Measurements from ENCODE around the gene PML. TPM values are rescaled to one million over a fixed set of nuclear protein-coding genes. Genes with fewer than 3 reads are reported as not detected.
A peak's percentile ranks its signal among the peaks of the same experiment; 100 is the strongest.

Gene PML
- total and polyA plus RNA-seq, 2 of the 4 experiments (the other 2 are of a cell fraction): 8.8 to 22.6 TPM

GRCh38 chr15:73987250-73987649 lies 7.3 kb upstream of the PML start:
- Histone ChIP-seq H3K79me1 (ENCODE audit: low read depth in 1 of 2, low read length in 2 of 2) (peaks cover 0 to 38% of the 10 kb centered on the region in 2 experiments; a peak in 3 of 4 replicates), H3K4me3 (ENCODE audit: insufficient read depth, low read depth, low read length) (no peak overlapping the region), H3K4ac (ENCODE audit: low read depth, low read length) (peak overlapping the region; percentile 17; the same call in 1 of the 2 replicates), H2AK9ac (replicated peaks; ENCODE audit: low read depth, low read length, poor library complexity) (no peak overlapping the region), H3K27me3 (ENCODE audit: control insufficient read depth, insufficient read depth, low read length) (no peaks in the 10 kb centered on the region), H2BK15ac (ENCODE audit: low read depth, low read length) (no peak overlapping the region), H4K8ac (ENCODE audit: low read depth in 2 of 2, low read length in 2 of 2) (no peak overlapping the region), H4K5ac (ENCODE audit: low read depth, low read length) (peak overlapping the region; percentile 5; the same call in 1 of the 2 replicates), H3K56ac (ENCODE audit: extremely low read depth, insufficient read depth, low read length) (no peak overlapping the region), H3K18ac (ENCODE audit: low read depth, low read length) (no peak overlapping the region; the same call in 1 of the 2 replicates), H2AK5ac (ENCODE audit: low read depth, low read length) (peak overlapping the region; percentile 68; the same call in 1 of the 2 replicates), H3K9ac (ENCODE audit: low read depth, low read length) (no peak overlapping the region), H2BK120ac (ENCODE audit: low read depth, low read length) (peak overlapping the region; percentile 33; the same call in 1 of the 2 replicates), H3K36me3 (ENCODE audit: control insufficient read depth, insufficient read depth, low read length) (no peaks in the 10 kb centered on the region), H3K9me3 (ENCODE audit: control insufficient read depth, insufficient read depth, low read length) (no peaks in the 10 kb centered on the region), H3K23ac (ENCODE audit: low read depth, low read length) (0 out of 2 replicates have a peak overlapping the region, but pooled peaks have one; percentile 3), H3K4me2 (ENCODE audit: low read depth, low read length) (no peak overlapping the region), H2BK5ac (ENCODE audit: low read depth, low read length, poor library complexity, severe bottlenecking) (peak overlapping the region; percentile 20), H3K27ac (ENCODE audit: insufficient read depth, low read length) (no peak overlapping the region), H3K14ac (replicated peaks; ENCODE audit: low read depth, low read length) (0 out of 2 replicates have a peak overlapping the region, but pooled peaks have one; percentile 25), H3K9me1 (ENCODE audit: insufficient read depth, low read length) (peaks cover 41% of the 10 kb centered on the region), H4K91ac (ENCODE audit: insufficient read depth, low read depth, low read length) (no peak overlapping the region; the same call in 1 of the 2 replicates), H2AFZ (replicated peaks; ENCODE audit: low read length, poor library complexity) (no peak overlapping the region), H3K4me1 (ENCODE audit: control insufficient read depth, insufficient read depth, low read length) (peaks cover 49% of the 10 kb centered on the region), H4K20me1 (ENCODE audit: insufficient read depth, low read length) (no peaks in the 10 kb centered on the region), H2BK20ac (ENCODE audit: low read depth, low read length) (no peak overlapping the region; the same call in none of the 2 replicates)
- DNase-seq: no peak
- dilution Hi-C loops (cut with HindIII; ENCODE audit: low sequenced_read_pairs, unreplicated experiment) (no loop called here), in situ Hi-C loops (cut with MboI; ENCODE audit: low sequenced_read_pairs) (no loop called here), intact Hi-C loops (cut with micrococcal nuclease) (no loop called here)
- WGBS, 2 experiments (ENCODE audit: extremely low coverage in 2 of 2, insufficient read length in 1 of 2): no CpG with 5 or more reads among the region's 4 CpGs
- BruUV-seq (replicated peaks): no TSS peak
- ATAC-seq (ENCODE audit: low read depth): no peak
- TF ChIP-seq BHLHE40 (IDR thresholded peaks at IDR 0.05; ENCODE audit: low read depth, low read length) (no peak), RFX5 (IDR thresholded peaks at IDR 0.05; ENCODE audit: low read depth, low read length) (no peak), RAD21 (IDR thresholded peaks at IDR 0.05; ENCODE audit: low read length) (no peak), CHD1 (IDR thresholded peaks at IDR 0.05; ENCODE audit: low read depth, low read length) (no peak), USF2 (IDR thresholded peaks at IDR 0.05; ENCODE audit: low read depth, low read length) (no peak), MAZ (IDR thresholded peaks at IDR 0.05; ENCODE audit: borderline replicate concordance, low read depth, low read length) (no peak), CEBPB (IDR thresholded peaks at IDR 0.05; ENCODE audit: low read depth, low read length) (no peak), RCOR1 (IDR thresholded peaks at IDR 0.05; ENCODE audit: insufficient replicate concordance, low read length) (no peak), FOS (IDR thresholded peaks at IDR 0.05; ENCODE audit: low read depth, low read length) (no peak), NFE2L2 (IDR thresholded peaks at IDR 0.05; ENCODE audit: low read depth, low read length) (no peak), ELK1 (IDR thresholded peaks at IDR 0.05; ENCODE audit: borderline replicate concordance, low read depth, low read length) (no peak), POLR2A (IDR thresholded peaks at IDR 0.05; ENCODE audit: low read depth, low read length) (no peak), MXI1 (IDR thresholded peaks at IDR 0.05; ENCODE audit: borderline replicate concordance, low read depth, low read length) (no peak), SMC3 (IDR thresholded peaks at IDR 0.05; ENCODE audit: low read depth, low read length) (no peak)
- POLR2A ChIA-PET (ENCODE audit: unreplicated experiment): no interaction called here
- CTCF ChIA-PET: no interaction called here

All from IMR-90 (cell line).